Nephron (organoid): ENCODE results near the gene DGCR6L.
"Not testable (repeated sequence)": the region's sequence is repeated elsewhere in the genome, so short reads cannot be mapped to it uniquely, and the experiment has no call there.

Source experiments
- H3K27ac Mint-ChIP-seq, 3 experiments: 2 replicates each; pipeline ENCODE4 v1.8.0; 2020; ENCODE audit warnings: mixed read lengths in 3 of 3, mild to moderate bottlenecking in 2 of 3, moderate library complexity in 1 of 3
- H3K27me3 Mint-ChIP-seq: 2 replicates; pipeline ENCODE4 v1.8.0; 2021; ENCODE audit warnings: low read depth, mild to moderate bottlenecking, moderate library complexity, mixed read lengths
- H3K36me3 Mint-ChIP-seq: 2 replicates; pipeline ENCODE4 v1.8.0; 2020; ENCODE audit warnings: low read depth, mixed read lengths
- H3K4me1 Mint-ChIP-seq: 2 replicates; pipeline ENCODE4 v1.8.0; 2020; ENCODE audit warnings: mixed read lengths
- H3K4me3 Mint-ChIP-seq, 3 experiments: 2 replicates each; pipeline ENCODE4 v1.8.0; 2020; ENCODE audit warnings: mild to moderate bottlenecking in 3 of 3, mixed read lengths in 3 of 3, moderate library complexity in 2 of 3
- H3K9me3 Mint-ChIP-seq: 2 replicates; pipeline ENCODE4 v1.8.0; 2020; ENCODE audit warnings: mixed read lengths
- CTCF ChIP-seq, 3 experiments: fragments of 200-600 bp; sonication (generic); IDR thresholded peaks; one replicate each; pipeline ENCODE4 v1.5.0; 2021; ENCODE audit warnings: antibody characterized with exemption in 3 of 3; ENCODE audit not compliant: unreplicated experiment in 3 of 3

The DGCR6L gene

GRCh38 chr22:20319745-20320658 lies at the start of gene DGCR6L:
TSS of gene DGCR6L (minus strand) at chr22:20320060. CDS start at chr22:20319988, 72 bp downstream.
- H3K9me3 Mint-ChIP-seq, result no peaks in the 10 kb centered on the region
- no peak for TF ChIP-seq CTCF (IDR thresholded peaks at IDR 0.05; ENCODE audit: unreplicated experiment in 3 of 3)

GRCh38 chr22:20368875-20369274 lies 49.0 kb upstream of the DGCR6L start:
- not testable (repeated sequence) for H3K27me3 Mint-ChIP-seq, H3K9me3 Mint-ChIP-seq, H3K27ac Mint-ChIP-seq, H3K36me3 Mint-ChIP-seq, H3K4me1 Mint-ChIP-seq, H3K4me3 Mint-ChIP-seq

More at GRCh38 chr22:20319745-20320658, at the start of gene DGCR6L:
- Mint-ChIP-seq H3K4me3 (peak within 1 kb of the TSS; percentile 90 to 94 (median 91)), H3K27ac (peak within 1 kb of the TSS; percentile 56 to 82 (median 78)), H3K4me1 (peaks cover 27% of the 10 kb centered on the region), H3K27me3 (no peaks in the 10 kb centered on the region), H3K36me3 (no peaks in the 10 kb centered on the region)

GRCh38 chr22:20366841-20367240 lies 47.0 kb upstream of the DGCR6L start:
- H3K4me1 Mint-ChIP-seq, H3K4me3 Mint-ChIP-seq, H3K27me3 Mint-ChIP-seq, H3K9me3 Mint-ChIP-seq, H3K27ac Mint-ChIP-seq, H3K36me3 Mint-ChIP-seq: not testable (repeated sequence)

- H3K36me3 Mint-ChIP-seq, H3K4me3 Mint-ChIP-seq, H3K9me3 Mint-ChIP-seq, H3K27ac Mint-ChIP-seq, H3K27me3 Mint-ChIP-seq, H3K4me1 Mint-ChIP-seq: not testable (repeated sequence)
Observed at GRCh38 chr22:20364335-20365260, 44.7 kb upstream of the DGCR6L start.

- not testable (repeated sequence) for H3K4me3 Mint-ChIP-seq, H3K36me3 Mint-ChIP-seq, H3K27me3 Mint-ChIP-seq, H3K9me3 Mint-ChIP-seq, H3K4me1 Mint-ChIP-seq, H3K27ac Mint-ChIP-seq
Observed at GRCh38 chr22:20362403-20362802, 42.5 kb upstream of the DGCR6L start.

- not testable (repeated sequence) for H3K4me3 Mint-ChIP-seq, H3K4me1 Mint-ChIP-seq, H3K27ac Mint-ChIP-seq, H3K27me3 Mint-ChIP-seq, H3K36me3 Mint-ChIP-seq, H3K9me3 Mint-ChIP-seq
Observed at GRCh38 chr22:20361752-20362229, 41.9 kb upstream of the DGCR6L start.

GRCh38 chr22:20360866-20361751 lies 41.2 kb upstream of the DGCR6L start:
- H3K27ac Mint-ChIP-seq, H3K4me3 Mint-ChIP-seq, H3K27me3 Mint-ChIP-seq, H3K36me3 Mint-ChIP-seq, H3K4me1 Mint-ChIP-seq, H3K9me3 Mint-ChIP-seq: not testable (repeated sequence)

GRCh38 chr22:20360261-20360660 lies 40.4 kb upstream of the DGCR6L start:
- not testable (repeated sequence) for H3K4me3 Mint-ChIP-seq, H3K27me3 Mint-ChIP-seq, H3K36me3 Mint-ChIP-seq, H3K4me1 Mint-ChIP-seq, H3K27ac Mint-ChIP-seq, H3K9me3 Mint-ChIP-seq

GRCh38 chr22:20358503-20359239 lies 38.8 kb upstream of the DGCR6L start:
- H3K36me3 Mint-ChIP-seq, H3K9me3 Mint-ChIP-seq, H3K27me3 Mint-ChIP-seq, H3K4me3 Mint-ChIP-seq, H3K4me1 Mint-ChIP-seq, H3K27ac Mint-ChIP-seq: not testable (repeated sequence)

- not testable (repeated sequence) for H3K36me3 Mint-ChIP-seq, H3K4me1 Mint-ChIP-seq, H3K4me3 Mint-ChIP-seq
Observed at GRCh38 chr22:20357967-20358366, 38.1 kb upstream of the DGCR6L start.

GRCh38 chr22:20356906-20357305 lies 37.0 kb upstream of the DGCR6L start:
- not testable (repeated sequence) for H3K27me3 Mint-ChIP-seq, H3K9me3 Mint-ChIP-seq, H3K27ac Mint-ChIP-seq, H3K36me3 Mint-ChIP-seq, H3K4me1 Mint-ChIP-seq, H3K4me3 Mint-ChIP-seq

More at GRCh38 chr22:20357967-20358366, 38.1 kb upstream of the DGCR6L start:
- not testable (repeated sequence) for H3K27ac Mint-ChIP-seq, H3K9me3 Mint-ChIP-seq, H3K27me3 Mint-ChIP-seq

- not testable (repeated sequence) for H3K9me3 Mint-ChIP-seq, H3K27ac Mint-ChIP-seq, H3K36me3 Mint-ChIP-seq, H3K4me3 Mint-ChIP-seq, H3K27me3 Mint-ChIP-seq, H3K4me1 Mint-ChIP-seq
Observed at GRCh38 chr22:20355939-20356636, 36.2 kb upstream of the DGCR6L start.
